Activated CD4-positive, alpha-beta memory T cell treated with anti-CD3 and anti-CD28 coated beads, Interleukin-2, amount 10 ng/mL, durations not matched to agents 7 days and 5 days (primary cell): ENCODE results near the gene MBD3. TPM values are rescaled to one million over a fixed set of nuclear protein-coding genes. Genes with fewer than 3 reads are reported as not detected.

Experiments used
- CTCF ChIA-PET: fragments of 350-600 bp; sonication (Branson Sonifier 250); formaldehyde crosslinking; loops from one replicate; lab custom pipeline; 2021; ENCODE audit warnings: antibody characterized with exemption, inconsistent platforms; lab: Charles Lee
- POLR2A ChIA-PET: fragments of 350-600 bp; sonication (Branson Sonifier 250); formaldehyde crosslinking; loops from one replicate; lab custom pipeline; 2021; ENCODE audit warnings: antibody characterized with exemption; lab: Charles Lee
- DNase-seq: peaks from one replicate; pipeline ENCODE4 v3.0.0-alpha.2; 2020
- H3K27ac Mint-ChIP-seq: one replicate; pipeline ENCODE4 v1.8.0; 2021; ENCODE audit warnings: mild to moderate bottlenecking, mixed read lengths
- H3K27me3 Mint-ChIP-seq: one replicate; pipeline ENCODE4 v1.8.0; 2021; ENCODE audit warnings: mixed read lengths
- H3K36me3 Mint-ChIP-seq: one replicate; pipeline ENCODE4 v1.8.0; 2021; ENCODE audit warnings: low read depth, mixed read lengths
- H3K4me1 Mint-ChIP-seq: one replicate; pipeline ENCODE4 v1.8.0; 2021; ENCODE audit warnings: mixed read lengths
- H3K4me3 Mint-ChIP-seq: one replicate; pipeline ENCODE4 v1.8.0; 2021; ENCODE audit warnings: mild to moderate bottlenecking, mixed read lengths
- H3K9me3 Mint-ChIP-seq: one replicate; pipeline ENCODE4 v1.8.0; 2021; ENCODE audit warnings: mixed read lengths
- total RNA-seq, 2 experiments: library from RNA; stranded (reverse); gene quantifications; one replicate each; pipeline ENCODE4 v1.2.3, GENCODE V29; 2021

MBD3 gene
- total RNA-seq, 2 experiments from 2014 or later: 63.6 to 66.8 TPM

DNA sequence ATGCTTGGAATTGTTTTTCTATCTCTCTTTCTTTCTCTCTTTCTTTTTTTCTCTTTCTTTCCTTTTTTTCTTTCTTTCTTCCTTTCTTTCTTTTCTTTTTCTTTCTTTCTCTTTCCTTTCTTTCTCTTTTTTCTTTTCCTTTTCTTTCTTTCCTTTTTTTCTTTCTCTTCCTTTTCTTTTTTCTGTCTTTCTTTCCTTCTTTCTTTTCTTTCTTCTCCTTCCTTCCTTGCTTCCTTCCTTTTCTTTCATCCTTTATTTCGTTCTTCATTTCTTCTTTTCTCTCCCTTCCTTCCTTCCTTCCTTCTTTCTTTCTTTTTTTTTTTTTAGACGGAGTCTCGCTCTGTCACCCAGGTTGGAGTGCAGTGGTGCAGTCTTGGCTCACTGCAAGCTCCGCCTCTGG lies 22.7 kb downstream of the MBD3 start:
- POLR2A ChIA-PET: no interaction called here

DNA sequence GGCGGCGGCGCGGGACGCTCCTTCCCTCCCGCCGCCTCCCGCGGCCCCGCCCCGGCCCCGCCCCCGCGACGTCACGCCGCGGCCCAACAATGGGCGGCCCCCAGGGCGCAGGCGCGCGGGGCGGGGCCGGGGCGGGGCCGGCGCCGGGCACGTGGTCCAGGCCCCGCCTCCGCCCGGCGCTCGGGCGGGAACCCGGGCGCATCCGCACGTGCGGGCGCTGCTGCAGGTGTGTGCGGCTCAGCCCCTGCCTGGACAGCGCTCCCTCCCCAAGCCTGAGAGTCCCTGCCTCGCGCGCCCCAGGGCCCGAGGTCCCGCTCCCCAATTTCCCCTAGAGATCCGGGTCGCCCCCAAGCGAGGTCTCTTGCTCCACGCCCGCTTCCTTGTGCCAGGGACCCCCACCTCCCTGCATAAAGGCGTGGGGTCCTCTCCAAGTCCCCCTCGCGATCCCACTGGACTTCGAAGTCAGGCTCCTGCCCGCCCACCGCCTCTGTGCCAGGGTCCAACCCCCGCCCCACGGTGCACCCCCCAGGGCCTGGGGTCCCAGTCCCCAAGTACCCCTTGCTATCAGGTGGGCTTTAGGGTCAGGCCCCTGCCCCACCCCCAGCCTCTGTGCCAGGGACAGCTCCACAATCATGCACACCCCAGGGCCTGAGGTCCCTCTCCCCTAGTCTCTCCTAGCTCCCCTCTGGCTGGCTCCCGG lies 24.2 kb downstream of the MBD3 start, which contains the start of gene MEX3D:
TSS of gene MEX3D (minus strand) at position 6 of the 700 bp plus-strand sequence. CDS start 267 bp downstream, outside the sequence.
- H3K27me3 Mint-ChIP-seq: peaks cover 11% of the 10 kb centered on the region
- POLR2A ChIA-PET: no interaction called here

More for the DNA sequence above, 22.7 kb downstream of the MBD3 start:
- Mint-ChIP-seq H3K27ac (no peak overlapping the region), H3K36me3 (no peaks in the 10 kb centered on the region), H3K4me1 (peaks cover 7% of the 10 kb centered on the region), H3K4me3 (no peak overlapping the region), H3K9me3 (no peaks in the 10 kb centered on the region), H3K27me3 (peaks cover 11% of the 10 kb centered on the region)
- DNase-seq: no peak
- CTCF ChIA-PET: no interaction called here

DNA sequence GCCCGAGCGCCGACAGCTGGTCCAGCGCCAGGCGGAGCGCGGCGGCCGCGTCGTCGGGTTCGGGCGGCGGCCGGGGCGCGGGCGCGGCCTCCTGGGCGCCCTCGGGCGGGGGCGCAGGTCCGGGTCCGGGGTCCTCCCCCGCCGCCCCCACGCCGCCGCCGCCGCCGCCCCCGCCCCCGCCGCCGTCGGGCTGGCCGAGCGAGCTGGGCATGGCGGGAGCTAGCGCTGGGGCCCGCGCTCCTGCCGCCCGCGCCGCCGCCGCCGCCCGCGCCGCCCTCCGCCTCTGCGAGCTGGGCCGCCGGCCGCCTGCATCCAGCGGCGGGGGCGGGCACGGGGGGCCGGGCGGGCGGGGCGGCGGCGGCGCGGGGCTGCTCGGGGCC lies 24.8 kb downstream of the MBD3 start:
- H3K9me3 Mint-ChIP-seq: no peaks in the 10 kb centered on the region
- H3K4me3 Mint-ChIP-seq: no peak overlapping the region
- ChIA-PET CTCF (no interaction called here), POLR2A (no interaction called here)
- no peak overlapping the region for H3K27ac Mint-ChIP-seq
- no peaks in the 10 kb centered on the region for H3K36me3 Mint-ChIP-seq
- peaks cover 11% of the 10 kb centered on the region for H3K27me3 Mint-ChIP-seq
- peaks cover 7% of the 10 kb centered on the region for H3K4me1 Mint-ChIP-seq
- no peak for DNase-seq

More for the DNA sequence above, 24.2 kb downstream of the MBD3 start, which contains the start of gene MEX3D:
- no peaks in the 10 kb centered on the region for H3K36me3 Mint-ChIP-seq
- H3K27ac Mint-ChIP-seq: no peak within 1 kb of the TSS
- peaks cover 7% of the 10 kb centered on the region for H3K4me1 Mint-ChIP-seq
- CTCF ChIA-PET: no interaction called here
- peak within 1 kb of the TSS; percentile 30 for H3K4me3 Mint-ChIP-seq
- H3K9me3 Mint-ChIP-seq: no peaks in the 10 kb centered on the region
- DNase-seq: peak; percentile 83

DNA sequence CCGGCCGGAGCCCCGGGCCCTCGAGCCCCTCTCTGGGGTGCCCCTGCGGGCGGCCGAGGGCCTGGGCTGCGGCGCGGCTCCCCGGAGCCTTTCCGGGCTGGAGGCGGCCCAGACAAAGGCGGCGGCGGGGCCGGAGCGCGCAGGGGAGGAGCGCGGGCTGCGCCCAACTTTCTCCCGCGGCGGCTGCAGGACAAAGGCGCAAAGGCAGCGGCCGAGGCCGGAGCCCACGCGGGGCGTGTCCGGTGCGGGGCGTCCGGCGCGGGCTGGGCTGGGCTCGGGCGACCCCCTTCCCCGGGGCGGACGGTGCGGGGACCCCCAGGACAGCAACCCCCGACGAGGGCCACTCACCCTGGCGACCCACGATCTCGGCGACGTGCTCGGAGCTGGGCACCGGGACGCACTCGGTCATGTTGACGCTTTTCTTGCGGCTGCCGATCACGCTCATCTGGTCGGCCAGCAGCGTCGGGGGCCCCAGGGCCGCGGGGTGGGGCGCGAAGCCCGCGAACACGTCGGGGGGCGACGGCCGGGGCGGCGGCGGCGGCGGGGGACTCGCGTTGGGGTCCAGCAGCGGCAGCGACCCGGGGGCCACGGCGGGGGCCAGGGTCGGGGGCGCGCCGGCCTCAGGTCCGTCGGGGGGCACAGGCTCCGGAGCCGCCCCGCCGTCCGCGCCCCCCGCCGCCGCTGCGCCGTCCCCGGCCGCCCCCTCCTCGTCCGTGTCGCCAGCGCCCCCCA lies 25.4 kb downstream of the MBD3 start:
- no peaks in the 10 kb centered on the region for H3K9me3 Mint-ChIP-seq
- ChIA-PET CTCF (no interaction called here), POLR2A (no interaction called here)
- no peaks in the 10 kb centered on the region for H3K36me3 Mint-ChIP-seq
- DNase-seq: no peak
- no peak overlapping the region for H3K27ac Mint-ChIP-seq
- H3K27me3 Mint-ChIP-seq: peaks cover 11% of the 10 kb centered on the region
- peak overlapping the region; percentile 30 for H3K4me3 Mint-ChIP-seq
- peaks cover 7% of the 10 kb centered on the region for H3K4me1 Mint-ChIP-seq

DNA sequence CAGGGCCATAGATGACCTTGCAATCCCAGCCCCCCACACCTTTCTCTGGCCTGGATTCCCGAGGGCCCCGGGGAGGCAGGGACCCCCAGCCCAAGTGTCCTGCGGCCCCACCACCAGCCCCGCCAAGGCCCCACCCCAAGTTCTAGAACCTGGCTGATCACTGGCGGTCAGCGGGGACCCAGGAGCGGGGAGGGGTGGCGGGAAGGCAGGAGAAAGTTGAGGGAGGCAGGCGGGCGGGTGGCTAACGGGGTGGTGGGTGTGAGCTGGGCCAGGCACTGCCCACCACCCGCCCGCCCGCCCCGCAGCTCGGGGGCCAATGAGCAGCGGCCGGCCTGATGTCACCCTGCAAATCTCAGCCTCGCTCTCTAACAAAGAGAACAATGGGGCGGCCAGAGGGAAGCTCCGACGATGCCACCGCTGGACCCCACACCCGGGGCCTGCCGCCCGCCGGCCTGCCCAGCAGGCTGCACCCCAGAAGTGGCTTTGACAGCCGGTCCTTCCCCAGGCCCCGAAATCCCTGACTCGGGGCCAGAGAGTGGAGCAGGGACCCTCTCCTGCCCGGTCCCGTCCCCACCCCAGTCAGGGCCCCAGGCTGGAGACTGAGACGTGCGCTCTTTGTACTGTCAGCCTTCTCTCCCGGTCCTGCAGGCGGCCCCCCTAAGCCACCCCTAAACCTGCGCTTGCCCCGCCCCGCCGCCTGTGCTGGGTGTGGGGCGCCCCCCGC lies 26.1 kb downstream of the MBD3 start:
- CTCF ChIA-PET: no interaction called here
- Mint-ChIP-seq H3K4me3 (no peak overlapping the region), H3K27me3 (peaks cover 11% of the 10 kb centered on the region), H3K9me3 (no peaks in the 10 kb centered on the region), H3K27ac (no peak overlapping the region), H3K36me3 (no peaks in the 10 kb centered on the region), H3K4me1 (peaks cover 7% of the 10 kb centered on the region)
- POLR2A ChIA-PET: interaction anchor here (1.0 kb wide), 1 partner anchor 297 kb away, joined by 3 read pairs; the partner anchor contains the start of gene CIRBP
- no peak for DNase-seq

- Mint-ChIP-seq H3K4me1 (no peaks in the 10 kb centered on the region), H3K27ac (no peak overlapping the region), H3K9me3 (no peaks in the 10 kb centered on the region), H3K36me3 (no peaks in the 10 kb centered on the region), H3K27me3 (no peaks in the 10 kb centered on the region), H3K4me3 (no peak overlapping the region)
- no peak for DNase-seq
- CTCF ChIA-PET: no interaction called here
- POLR2A ChIA-PET: no interaction called here
Observed at GRCh38 chr19:1563251-1563650, 29.4 kb downstream of the MBD3 start.

- Mint-ChIP-seq H3K9me3 (no peaks in the 10 kb centered on the region), H3K4me3 (no peak overlapping the region), H3K36me3 (no peaks in the 10 kb centered on the region), H3K27ac (no peak overlapping the region), H3K27me3 (no peaks in the 10 kb centered on the region), H3K4me1 (no peaks in the 10 kb centered on the region)
- ChIA-PET POLR2A (no interaction called here), CTCF (no interaction called here)
- DNase-seq: no peak
Observed at GRCh38 chr19:1561236-1561842, 31.3 kb downstream of the MBD3 start.

DNA sequence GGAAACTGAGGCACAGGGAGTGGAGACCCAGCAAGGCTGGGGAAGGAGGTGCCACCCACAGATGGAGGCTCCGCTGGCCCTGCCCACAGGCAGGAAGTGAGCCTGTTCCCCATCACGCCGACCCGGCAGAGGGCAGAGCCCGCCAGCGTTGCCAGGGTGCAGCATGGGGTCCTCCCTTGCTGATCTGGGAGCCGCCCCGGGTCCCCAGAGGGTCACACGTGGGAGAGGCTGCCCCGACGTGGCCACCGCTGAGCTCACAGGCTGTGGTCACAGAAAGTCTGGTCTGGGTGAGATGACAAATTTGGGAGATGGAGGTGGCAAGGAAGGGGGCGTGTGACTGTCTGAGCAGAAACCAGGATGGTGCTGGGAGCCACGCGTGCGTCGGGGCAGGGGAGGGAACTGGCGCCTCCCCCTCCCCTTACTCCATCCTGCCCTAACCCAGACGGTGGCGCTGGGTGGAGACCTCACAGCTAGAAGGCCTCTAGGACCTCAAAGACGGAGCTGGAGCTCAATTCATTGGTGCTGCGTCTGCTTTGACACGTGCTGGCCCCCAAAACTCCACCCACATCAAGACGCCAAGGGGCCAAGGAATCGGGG lies 32.3 kb downstream of the MBD3 start:
- no peaks in the 10 kb centered on the region for H3K27me3 Mint-ChIP-seq
- no peak overlapping the region for H3K27ac Mint-ChIP-seq
- no peaks in the 10 kb centered on the region for H3K4me1 Mint-ChIP-seq
- ChIA-PET POLR2A (no interaction called here), CTCF (no interaction called here)
- no peak overlapping the region for H3K4me3 Mint-ChIP-seq
- no peak for DNase-seq
- no peaks in the 10 kb centered on the region for H3K36me3 Mint-ChIP-seq
- no peaks in the 10 kb centered on the region for H3K9me3 Mint-ChIP-seq

DNA sequence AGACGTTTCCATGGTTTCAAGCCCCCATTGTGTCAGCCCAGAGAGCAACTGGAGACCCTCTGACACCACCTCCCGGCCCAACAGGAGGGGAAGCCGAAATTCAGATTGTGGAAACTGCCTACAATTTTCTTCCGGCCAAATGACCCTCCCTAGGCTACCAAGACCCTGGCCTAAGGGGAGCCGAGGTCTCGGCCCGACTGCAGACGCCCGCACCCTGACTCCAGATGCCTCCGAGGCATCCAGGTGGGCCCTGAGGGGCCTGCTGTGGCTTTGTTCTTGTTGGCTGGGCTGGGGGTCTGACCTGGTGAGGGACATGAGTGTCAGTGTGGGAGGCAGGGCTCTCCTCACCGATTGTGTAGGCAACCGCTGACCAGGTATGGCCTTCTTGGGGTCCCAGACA lies 34.1 kb downstream of the MBD3 start:
- H3K4me3 Mint-ChIP-seq: no peak overlapping the region
- no peaks in the 10 kb centered on the region for H3K36me3 Mint-ChIP-seq
- CTCF ChIA-PET: no interaction called here
- DNase-seq: no peak
- POLR2A ChIA-PET: no interaction called here
- H3K4me1 Mint-ChIP-seq: no peaks in the 10 kb centered on the region
- no peaks in the 10 kb centered on the region for H3K27me3 Mint-ChIP-seq
- H3K27ac Mint-ChIP-seq: no peak overlapping the region
- H3K9me3 Mint-ChIP-seq: no peaks in the 10 kb centered on the region

DNA sequence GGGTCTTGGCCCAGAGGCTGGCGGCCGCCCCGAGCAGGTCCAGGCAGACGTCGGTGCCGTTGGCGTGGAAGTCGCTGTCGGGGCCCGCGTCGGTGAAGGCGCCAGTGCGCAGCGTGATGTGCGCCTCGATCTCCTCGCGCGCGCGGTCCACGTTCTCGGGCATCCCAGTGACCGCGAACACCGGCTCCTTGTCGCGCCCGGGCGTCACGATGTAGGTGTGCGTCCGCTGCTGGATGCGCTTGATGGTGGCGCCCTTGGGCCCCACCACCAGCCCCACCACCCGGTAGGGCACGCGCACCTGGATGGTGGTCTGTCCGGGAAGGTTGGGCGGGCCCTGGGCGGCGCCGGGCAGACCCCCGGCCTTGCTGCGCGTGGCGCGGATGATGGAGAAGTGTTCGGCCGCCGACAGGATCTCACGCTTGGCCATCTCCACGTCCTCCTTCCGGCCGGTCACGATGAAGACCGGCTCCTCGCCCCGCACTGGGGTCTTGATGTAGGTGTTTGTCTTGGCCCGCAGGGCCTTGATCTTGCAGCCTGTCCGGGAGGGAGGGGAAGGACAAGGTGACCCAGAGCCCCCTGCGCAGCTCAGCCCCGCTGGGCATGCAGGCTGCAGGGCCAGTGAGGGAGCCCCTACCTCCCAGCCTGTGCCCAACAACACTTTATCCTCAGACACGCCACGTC lies 36.1 kb downstream of the MBD3 start:
- Mint-ChIP-seq H3K4me3 (no peak overlapping the region), H3K27me3 (peaks cover 3% of the 10 kb centered on the region), H3K36me3 (no peaks in the 10 kb centered on the region), H3K9me3 (no peaks in the 10 kb centered on the region), H3K4me1 (no peaks in the 10 kb centered on the region), H3K27ac (no peak overlapping the region)
- no peak for DNase-seq
- ChIA-PET POLR2A (no interaction called here), CTCF (no interaction called here)

DNA sequence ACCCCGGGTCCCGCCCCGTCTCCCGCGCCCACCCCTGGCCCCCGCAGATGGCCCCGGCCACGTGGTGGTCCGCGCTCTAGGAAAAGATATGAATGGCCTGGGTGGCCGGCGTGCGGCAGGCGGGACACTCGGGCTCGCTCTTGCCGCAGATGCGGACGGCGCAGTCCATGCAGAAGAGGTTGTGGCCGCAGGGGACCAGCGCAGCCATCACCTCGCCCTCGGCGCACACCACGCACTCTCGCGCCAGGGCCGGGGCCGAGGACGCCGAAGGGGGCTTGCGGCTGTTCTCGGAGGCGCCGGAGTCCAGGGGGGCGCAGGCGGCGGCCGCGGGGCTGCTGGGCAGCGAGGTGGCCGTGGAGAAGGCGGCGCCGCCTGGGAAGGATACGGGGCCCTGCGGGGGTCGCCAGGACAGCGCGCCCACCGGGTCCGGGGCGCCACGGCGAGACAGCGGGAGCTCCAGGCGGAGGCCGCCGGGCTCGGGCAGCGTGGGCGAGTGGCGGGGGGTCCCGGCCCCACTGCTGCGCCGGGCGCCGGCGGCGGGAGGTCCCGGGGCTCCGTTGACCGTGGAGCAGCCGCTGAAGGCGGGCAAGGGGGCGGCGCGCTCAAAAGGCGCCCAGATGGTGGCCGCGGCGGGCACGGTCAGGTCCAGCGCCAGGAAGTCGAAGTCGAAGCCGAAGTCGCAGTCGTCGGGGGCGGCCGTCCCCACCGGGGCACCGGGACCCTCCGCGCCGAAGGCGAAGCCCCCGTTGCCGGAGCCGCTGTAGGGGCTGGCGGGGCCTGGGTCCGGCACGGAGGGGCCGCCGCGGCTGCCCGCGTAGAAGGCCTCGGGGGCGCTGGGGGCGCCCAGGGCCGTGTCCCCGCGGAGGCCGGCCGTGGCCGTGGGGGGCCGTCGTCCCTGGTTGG lies 36.9 kb downstream of the MBD3 start:
- H3K36me3 Mint-ChIP-seq: no peaks in the 10 kb centered on the region
- no peak for DNase-seq
- ChIA-PET CTCF (no interaction called here), POLR2A (no interaction called here)
- H3K4me1 Mint-ChIP-seq: no peaks in the 10 kb centered on the region
- no peaks in the 10 kb centered on the region for H3K9me3 Mint-ChIP-seq
- peaks cover 3% of the 10 kb centered on the region for H3K27me3 Mint-ChIP-seq
- H3K27ac Mint-ChIP-seq: no peak overlapping the region
- no peak overlapping the region for H3K4me3 Mint-ChIP-seq
